HG03571 (cell line): ENCODE data around the gene KRTAP4-6.
"Not testable (repeated sequence)": the region's sequence is repeated elsewhere in the genome, so short reads cannot be mapped to it uniquely, and the experiment has no call there.

Experiments used
- ATAC-seq: cut with Tn5 transposase; IDR thresholded peaks from one replicate; pipeline ENCODE4 v1.9.1; 2021; ENCODE audit not compliant: unreplicated experiment

KRTAP4-6 gene

GRCh38 chr17:41107941-41108450, 32.3 kb downstream of the KRTAP4-6 start:
- no peak for ATAC-seq

- ATAC-seq = not testable (repeated sequence)
These were observed 35.0 kb downstream of the KRTAP4-6 start, which contains the start of gene KRTAP4-9 for GRCh38 chr17:41105347-41105746. Gene KRTAP4-9, plus strand, starts transcription at chr17:41105389. Its CDS starts 0 bp downstream, at chr17:41105389.

GRCh38 chr17:41104386-41105038, 35.8 kb downstream of the KRTAP4-6 start:
- ATAC-seq = not testable (repeated sequence)

GRCh38 chr17:41103896-41104295, 36.4 kb downstream of the KRTAP4-6 start:
- ATAC-seq = no peak

GRCh38 chr17:41101586-41102259, 38.6 kb downstream of the KRTAP4-6 start, which contains the start of gene KRTAP4-16:
Gene KRTAP4-16, minus strand, starts transcription at chr17:41102209. Its CDS starts 0 bp downstream, at chr17:41102209.
- no peak for ATAC-seq

GRCh38 chr17:41099682-41100480, 40.5 kb downstream of the KRTAP4-6 start:
- ATAC-seq = not testable (repeated sequence)

- no peak for ATAC-seq
These were observed 41.9 kb downstream of the KRTAP4-6 start for GRCh38 chr17:41098481-41098880.

GRCh38 chr17:41098042-41098441, 42.3 kb downstream of the KRTAP4-6 start, which contains the start of gene KRTAP4-8:
Gene KRTAP4-8, minus strand, starts transcription at chr17:41098142. Its CDS starts 58 bp downstream, at chr17:41098084.
- no peak for ATAC-seq

GRCh38 chr17:41096055-41096454, 44.3 kb downstream of the KRTAP4-6 start:
- no peak for ATAC-seq
